Upper lobe of left lung (tissue), 6 donors: ENCODE data around the gene MTA2. TPM values are rescaled to one million over a fixed set of nuclear protein-coding genes. Genes with fewer than 3 reads are reported as not detected.
A peak's percentile ranks its signal among the peaks of the same experiment; 100 is the strongest.

Source experiments
- ATAC-seq, 2 donors: fragments of 200-7000 bp; cut with Tn5 transposase; one replicate each; pipeline ENCODE4 v1.9.1; 2022; ENCODE audit warnings: mild to moderate bottlenecking in 2 of 2, moderate library complexity in 2 of 2; ENCODE audit not compliant: low FRiP score in 2 of 2
- DNase-seq, 2 donors: peaks; one replicate each; pipeline ENCODE4 v3.0.0-alpha.2; 2019 to 2020
- H3K27ac ChIP-seq, 4 donors: fragments of 200-600 bp; sonication (generic); one replicate each; pipeline ENCODE4 v1.5.1; 2016 to 2019
- H3K27me3 ChIP-seq, 4 donors: fragments of 200-600 bp; sonication (generic); one replicate each; pipeline ENCODE4 v1.5.1; 2017 to 2019
- H3K36me3 ChIP-seq, 4 donors: fragments of 200-600 bp; sonication (generic); one replicate each; pipeline ENCODE4 v1.5.1; 2016 to 2019
- H3K4me1 ChIP-seq, 4 donors: fragments of 200-600 bp; sonication (generic); one replicate each; pipeline ENCODE4 v1.5.1; 2018 to 2019
- H3K4me3 ChIP-seq, 4 donors: fragments of 200-600 bp; sonication (generic); one replicate each; pipeline ENCODE4 v1.5.1; 2017 to 2019; ENCODE audit warnings: mild to moderate bottlenecking in 2 of 4, moderate library complexity in 1 of 4
- H3K9me3 ChIP-seq, 4 donors: fragments of 200-600 bp; sonication (generic); one replicate each; pipeline ENCODE4 v1.5.1; 2018 to 2019
- CTCF ChIP-seq, 6 experiments: fragments of 450-650 bp in 4 of 6; fragments of 200-600 bp in 2 of 6; sonication (generic) in 2 of 6; IDR thresholded peaks; one replicate each; pipeline ENCODE4 v1.5.1; 2016 to 2019; ENCODE audit warnings: antibody characterized with exemption in 6 of 6
- EP300 ChIP-seq, 4 donors: sonication (generic); formaldehyde crosslinking; IDR thresholded peaks; one replicate each; pipeline ENCODE4 v1.5.1; 2017; ENCODE audit warnings: antibody characterized with exemption in 4 of 4, control low read depth in 2 of 4
- POLR2A ChIP-seq, 4 donors: fragments of 450-650 bp; IDR thresholded peaks; one replicate each; pipeline ENCODE4 v1.5.1; 2016 to 2017; ENCODE audit warnings: antibody characterized with exemption in 4 of 4, mild to moderate bottlenecking in 2 of 4
- POLR2AphosphoS5 ChIP-seq, 2 donors: sonication (generic); formaldehyde crosslinking; IDR thresholded peaks; one replicate each; pipeline ENCODE4 v1.5.1; 2017; ENCODE audit warnings: antibody characterized with exemption in 2 of 2
- WGBS, 2 donors: methylation state at CpG; one replicate each; pipeline ENCODE4 v1.1.5; 2017 to 2018; 5-methylcytosine and 5-hydroxymethylcytosine counted together
- total RNA-seq, 6 donors: library from RNA; depleted of rRNA in 4 of 6; stranded (reverse); fragments of >200 nt in 4 of 6; gene quantifications; one replicate each; pipeline versions ENCODE4 v1.1.0 to v1.2.1, GENCODE V29; 2016 to 2021
- donor health status: DM: no; HTN: no; CAD: no; lungs with moderate emphysema.
- donor health status: DM: no; HTN: yes; CAD: no; lungs with severe emphysema.

The MTA2 gene
- total RNA-seq, 6 donors from 2014 or later: 57.6 to 88.0 (median 69.8) TPM

GRCh38 chr11:62610814-62611704, 9.4 kb upstream of the MTA2 start:
- H3K27me3 ChIP-seq: no peaks in the 10 kb centered on the region
- TF ChIP-seq EP300 (IDR thresholded peaks at IDR 0.05): no peak
- TF ChIP-seq POLR2AphosphoS5 (IDR thresholded peaks at IDR 0.05): no peak
- no peak for TF ChIP-seq CTCF (IDR thresholded peaks at IDR 0.05)
- TF ChIP-seq POLR2A (IDR thresholded peaks at IDR 0.05): no peak
- peaks cover 3 to 60% (median 24%) of the 10 kb centered on the region in 4 donors for H3K36me3 ChIP-seq
- H3K9me3 ChIP-seq: no peaks in the 10 kb centered on the region
- H3K4me1 ChIP-seq: peaks cover 20 to 32% (median 21%) of the 10 kb centered on the region in 4 donors
- DNase-seq: peak in 1 of 2 donors; percentile 64
- peak overlapping the region; percentile 95 to 99 (median 98) for H3K27ac ChIP-seq
- peak overlapping the region; percentile 66 to 95 (median 78) for H3K4me3 ChIP-seq
- ATAC-seq: no peak
- WGBS, 2 donors: 58 to 67% methylated on average over 24 to 26 of the region's 28 CpGs

GRCh38 chr11:62610403-62610802, 8.7 kb upstream of the MTA2 start:
- WGBS, 2 donors: 82 to 85% methylated on average over 5 to 6 of the region's 6 CpGs
- Histone ChIP-seq H3K4me1 (peaks cover 20 to 32% (median 21%) of the 10 kb centered on the region in 4 donors), H3K27ac (peak overlapping the region in 1 of 4 donors; percentile 99), H3K4me3 (no peak overlapping the region), H3K36me3 (peaks cover 9 to 60% (median 28%) of the 10 kb centered on the region in 4 donors), H3K27me3 (no peaks in the 10 kb centered on the region), H3K9me3 (no peaks in the 10 kb centered on the region)
- ATAC-seq (no peak), DNase-seq (no peak)
- no peak for TF ChIP-seq POLR2A (IDR thresholded peaks at IDR 0.05)
- TF ChIP-seq EP300 (IDR thresholded peaks at IDR 0.05): no peak
- TF ChIP-seq POLR2AphosphoS5 (IDR thresholded peaks at IDR 0.05): no peak
- TF ChIP-seq CTCF (IDR thresholded peaks at IDR 0.05): no peak

- Histone ChIP-seq H3K4me3 (no peak overlapping the region), H3K4me1 (peaks cover 20 to 32% (median 21%) of the 10 kb centered on the region in 4 donors), H3K27ac (no peak overlapping the region), H3K36me3 (peaks cover 12 to 70% (median 33%) of the 10 kb centered on the region in 4 donors), H3K27me3 (no peaks in the 10 kb centered on the region), H3K9me3 (no peaks in the 10 kb centered on the region)
- ATAC-seq (no peak), DNase-seq (no peak)
- TF ChIP-seq POLR2AphosphoS5 (IDR thresholded peaks at IDR 0.05) (no peak), POLR2A (IDR thresholded peaks at IDR 0.05) (no peak), EP300 (IDR thresholded peaks at IDR 0.05) (no peak), CTCF (IDR thresholded peaks at IDR 0.05) (no peak)
- 96 to 97% methylated on average over 12 of the region's 12 CpGs for WGBS, 2 donors
Observed at GRCh38 chr11:62608776-62609175, 7.1 kb upstream of the MTA2 start.

- no peak for ATAC-seq
- 76 to 82% methylated on average over 4 of the region's 4 CpGs for WGBS, 2 donors
Observed at GRCh38 chr11:62607714-62608113, 6.0 kb upstream of the MTA2 start.

GRCh38 chr11:62605902-62606301, 4.2 kb upstream of the MTA2 start:
- no peaks in the 10 kb centered on the region for H3K27me3 ChIP-seq
- WGBS, 2 donors: 94 to 97% methylated on average over 13 to 15 of the region's 15 CpGs
- no peaks in the 10 kb centered on the region for H3K9me3 ChIP-seq
- peaks cover 15 to 26% (median 25%) of the 10 kb centered on the region in 4 donors for H3K4me1 ChIP-seq
- DNase-seq (peak in 1 of 2 donors; percentile 54), ATAC-seq (no peak)
- H3K4me3 ChIP-seq: no peak overlapping the region
- TF ChIP-seq EP300 (IDR thresholded peaks at IDR 0.05): no peak
- TF ChIP-seq CTCF (IDR thresholded peaks at IDR 0.05): no peak
- no peak for TF ChIP-seq POLR2A (IDR thresholded peaks at IDR 0.05)
- no peak for TF ChIP-seq POLR2AphosphoS5 (IDR thresholded peaks at IDR 0.05)
- no peak overlapping the region for H3K27ac ChIP-seq
- peaks cover 12 to 75% (median 33%) of the 10 kb centered on the region in 4 donors for H3K36me3 ChIP-seq

More at GRCh38 chr11:62607714-62608113, 6.0 kb upstream of the MTA2 start:
- Histone ChIP-seq H3K36me3 (peaks cover 12 to 77% (median 33%) of the 10 kb centered on the region in 4 donors), H3K27ac (no peak overlapping the region), H3K4me3 (no peak overlapping the region), H3K27me3 (no peaks in the 10 kb centered on the region), H3K4me1 (peaks cover 16 to 28% (median 27%) of the 10 kb centered on the region in 4 donors), H3K9me3 (no peaks in the 10 kb centered on the region)
- TF ChIP-seq EP300 (IDR thresholded peaks at IDR 0.05) (no peak), POLR2AphosphoS5 (IDR thresholded peaks at IDR 0.05) (no peak), POLR2A (IDR thresholded peaks at IDR 0.05) (no peak)
- DNase-seq: peak in 1 of 2 donors; percentile 43
